ENCODE measurements around the gene CBX4.

- TF ChIP-seq CTCF (optimal IDR thresholded peaks at IDR 0.05 in 1 of 3, IDR thresholded peaks at IDR 0.05 in 1 of 3, conservative IDR thresholded peaks at IDR 0.05 in 1 of 3; ENCODE audit: extremely low read depth in 1 of 3, insufficient read depth in 2 of 3, low read length in 3 of 3) = no peak
- no peak for TF ChIP-seq EZH2 (IDR thresholded peaks at IDR 0.05; ENCODE audit: low read length)
These were observed 10.7 kb upstream of the CBX4 start for GRCh38 chr17:79849953-79850352.

Data from keratinocyte (primary cell).